Measurements from ENCODE around the gene IL17RE.
"Not testable (repeated sequence)": the region's sequence is repeated elsewhere in the genome, so short reads cannot be mapped to it uniquely, and the experiment has no call there.

Gene IL17RE

DNA sequence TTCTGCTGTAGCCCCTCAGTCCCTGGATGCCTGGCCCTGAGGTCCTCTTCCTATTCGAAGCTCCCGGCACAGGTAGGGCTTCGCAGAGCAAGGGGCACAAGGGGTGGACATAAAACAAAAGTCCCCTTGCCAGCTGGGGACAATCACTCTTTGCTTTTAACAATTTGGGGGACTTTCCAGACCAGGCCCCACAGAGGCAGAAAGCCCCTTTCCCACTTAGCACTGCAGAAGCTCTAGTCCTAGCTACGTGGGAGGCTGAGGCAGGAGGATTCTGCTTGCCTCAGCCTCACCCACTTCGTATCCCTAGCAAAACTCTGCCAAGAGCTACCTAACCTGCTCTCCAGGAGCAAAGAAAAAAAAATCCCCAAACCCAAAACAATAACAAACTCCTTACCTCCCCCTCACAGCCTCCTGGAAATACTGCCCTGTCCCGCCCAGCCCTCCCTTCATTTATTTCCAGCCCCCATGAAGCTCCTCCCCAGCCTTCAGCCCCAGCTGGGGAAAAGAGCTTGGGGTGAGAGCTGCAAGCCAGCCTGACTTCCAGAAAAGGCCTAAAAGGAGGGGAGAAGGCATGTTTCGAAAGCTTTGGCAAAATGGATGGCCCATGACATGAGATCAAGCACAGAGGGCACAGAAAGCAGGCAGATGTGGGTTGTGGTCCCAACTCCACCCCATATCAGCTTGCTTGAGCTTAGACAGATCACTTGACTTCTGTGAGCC lies 22.7 kb upstream of the IL17RE start, which contains the start of gene CIDEC:
Gene CIDEC (minus strand): TSS at position 424 of the 720 bp plus-strand sequence. CDS start 1,767 bp downstream, outside the sequence.
- no peak for DNase-seq (ENCODE audit: low read depth)

DNA sequence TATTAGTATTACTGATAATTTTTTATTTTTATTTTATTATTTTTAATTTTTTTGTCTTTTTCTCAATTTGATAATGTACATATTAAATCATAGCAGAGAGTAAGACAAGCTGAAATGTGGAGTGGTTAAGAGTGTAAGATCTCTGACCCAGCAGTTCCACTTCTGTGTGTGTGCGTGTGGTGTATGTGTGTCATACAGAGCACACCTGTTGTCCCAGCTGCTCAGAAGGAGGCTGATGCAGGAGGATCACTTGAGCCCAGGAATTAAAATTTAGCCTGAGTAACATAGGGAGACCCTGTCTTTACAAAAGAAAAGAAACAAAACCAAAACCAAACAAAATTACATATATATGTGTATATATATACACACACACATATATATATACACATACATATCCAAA lies 21.2 kb upstream of the IL17RE start:
- no peak for DNase-seq (ENCODE audit: low read depth)

DNA sequence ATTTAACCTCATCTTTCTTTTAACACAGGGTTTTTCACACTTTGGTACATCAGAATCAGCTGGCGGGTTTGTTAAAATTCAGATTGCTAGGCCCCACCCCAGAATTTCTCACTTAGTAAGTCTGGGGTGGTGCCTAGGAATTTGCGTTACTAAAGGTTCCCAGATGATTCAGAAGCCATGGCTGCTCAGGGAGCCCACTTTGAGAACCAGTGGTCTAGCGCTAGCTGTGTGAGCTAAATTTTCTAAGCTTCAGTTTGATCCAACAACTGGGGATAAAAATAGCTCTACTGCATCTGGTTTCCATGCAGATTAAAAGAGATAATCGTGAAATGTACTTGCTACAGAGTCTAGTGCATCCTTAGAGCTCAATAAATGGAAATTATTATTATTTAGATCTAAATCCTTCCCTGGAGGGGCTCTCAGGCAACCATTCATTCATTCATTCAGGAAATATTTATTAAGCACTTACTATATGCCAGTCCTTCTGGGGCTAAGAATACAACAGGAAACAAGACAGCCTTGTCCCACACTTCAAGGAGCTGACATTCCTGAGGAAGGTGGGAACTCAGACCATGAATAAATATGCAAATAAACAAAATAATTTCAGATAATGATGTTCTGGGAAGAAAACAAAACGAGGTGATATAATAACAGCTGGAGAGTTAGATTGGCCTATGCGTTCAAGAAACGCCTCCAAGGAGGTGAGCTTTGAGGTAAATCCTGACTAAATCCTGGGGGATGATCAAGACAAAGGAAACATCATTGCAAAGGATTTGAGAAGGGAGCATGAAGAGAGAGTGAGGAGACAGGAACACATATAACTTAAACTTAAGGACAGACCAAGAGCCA lies 18.7 kb upstream of the IL17RE start:
- DNase-seq (ENCODE audit: low read depth): no peak

DNA sequence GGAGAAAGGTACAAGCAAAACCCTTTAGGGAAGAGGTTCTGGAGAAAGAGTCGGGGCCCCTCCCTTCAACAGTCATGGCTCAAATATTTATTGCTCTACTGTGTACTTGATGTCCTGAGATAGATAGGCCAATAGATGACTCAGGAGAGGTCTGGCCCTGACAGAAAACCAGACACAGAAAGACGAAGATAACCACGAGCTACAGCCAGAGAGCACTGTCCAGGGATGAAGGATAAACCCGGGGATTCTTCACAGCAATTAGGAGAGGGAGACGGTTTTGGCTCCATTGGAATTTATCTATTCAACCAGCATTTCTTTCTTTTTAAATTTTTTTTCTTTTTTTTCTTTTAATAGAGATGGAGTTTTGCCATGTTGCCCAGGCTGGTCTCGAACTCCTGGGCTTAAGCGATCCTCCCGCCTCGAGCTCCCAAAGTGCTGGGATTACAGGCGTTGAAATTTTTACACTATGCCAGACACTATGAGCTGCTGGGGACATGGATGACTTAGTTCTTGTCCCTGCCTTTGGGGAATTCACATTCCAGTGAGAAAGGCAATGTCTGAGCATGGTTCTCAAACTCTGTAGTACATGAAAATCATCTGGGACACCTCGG lies 18.0 kb upstream of the IL17RE start:
- peak; percentile 46 for DNase-seq (ENCODE audit: low read depth)

DNA sequence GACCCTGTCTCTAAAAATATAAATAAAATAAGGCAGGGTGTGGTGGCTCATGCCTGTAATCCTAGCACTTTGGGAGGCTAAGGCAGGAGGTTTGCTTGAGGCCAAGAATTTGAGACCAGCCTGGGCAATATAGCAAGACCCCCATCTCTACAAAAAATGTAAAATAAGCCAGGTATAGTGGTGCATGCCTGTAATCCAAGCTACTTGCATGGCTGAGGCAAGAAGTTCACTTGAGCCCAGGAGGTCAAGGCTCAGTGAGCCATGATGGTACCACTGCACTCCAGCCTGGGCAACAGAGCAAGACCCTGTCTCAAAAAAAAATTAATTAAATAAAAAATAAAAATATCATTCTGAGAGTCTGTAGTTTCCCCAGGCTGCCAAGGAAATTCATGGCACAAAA lies 16.3 kb upstream of the IL17RE start:
- no peak for DNase-seq (ENCODE audit: low read depth)

DNA sequence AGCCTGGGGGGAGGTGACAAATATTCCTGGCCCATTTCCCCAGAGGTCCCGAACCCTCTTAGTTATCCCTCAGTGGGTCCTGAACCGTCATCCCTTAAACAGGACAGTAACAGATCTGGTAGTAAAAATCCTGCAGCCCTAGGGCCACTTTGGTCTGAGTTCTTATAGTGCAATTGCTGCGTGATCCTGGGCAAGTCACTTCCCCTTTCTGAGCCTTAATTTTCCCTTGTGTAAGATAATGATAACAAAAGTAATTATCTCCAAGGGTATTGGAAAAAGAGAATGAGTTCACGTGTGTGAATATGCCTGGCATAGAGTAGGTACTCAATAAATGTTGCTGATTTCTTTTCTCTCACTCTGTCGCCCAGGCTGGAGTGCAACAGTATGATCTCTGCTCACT lies 15.2 kb upstream of the IL17RE start:
- no peak for DNase-seq (ENCODE audit: low read depth)

DNA sequence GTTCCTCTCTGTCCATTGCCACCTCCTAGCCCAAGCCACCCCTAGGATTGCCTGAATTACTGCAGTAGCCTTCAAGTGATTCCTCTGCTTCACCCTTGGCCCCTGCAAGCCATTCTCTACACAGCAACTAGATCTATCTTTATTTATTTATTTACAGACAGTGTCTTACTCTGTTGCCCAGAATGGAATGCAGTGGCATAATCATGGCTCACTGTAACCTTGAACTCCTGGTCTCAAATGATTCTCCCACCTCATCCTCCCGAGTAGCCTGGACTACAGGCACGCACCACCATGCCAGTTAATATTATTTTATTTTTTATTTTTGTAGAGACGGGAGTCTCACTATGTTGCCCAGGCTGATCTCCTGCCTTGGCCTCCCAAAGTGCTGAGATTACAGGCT lies 14.1 kb upstream of the IL17RE start:
- DNase-seq (ENCODE audit: low read depth): no peak

DNA sequence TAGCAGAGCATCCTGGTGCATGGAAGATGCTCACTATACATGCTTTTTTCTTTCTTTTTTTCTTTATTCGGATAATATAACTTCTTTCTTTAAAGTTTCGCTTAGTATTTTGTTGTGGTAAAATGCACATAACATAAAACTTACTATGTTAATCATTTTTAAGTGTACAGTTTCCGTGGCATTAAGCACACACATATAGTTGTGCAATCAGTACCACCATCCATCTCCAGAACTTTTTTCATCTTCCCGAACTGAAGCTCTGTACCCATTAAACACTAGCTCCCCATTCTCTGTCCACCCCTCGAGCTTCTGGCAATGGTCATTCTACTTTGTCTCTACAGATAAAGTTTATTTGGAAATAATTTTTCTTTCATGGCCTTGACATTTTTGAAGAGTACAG lies 13.2 kb upstream of the IL17RE start:
- no peak for DNase-seq (ENCODE audit: low read depth)

DNA sequence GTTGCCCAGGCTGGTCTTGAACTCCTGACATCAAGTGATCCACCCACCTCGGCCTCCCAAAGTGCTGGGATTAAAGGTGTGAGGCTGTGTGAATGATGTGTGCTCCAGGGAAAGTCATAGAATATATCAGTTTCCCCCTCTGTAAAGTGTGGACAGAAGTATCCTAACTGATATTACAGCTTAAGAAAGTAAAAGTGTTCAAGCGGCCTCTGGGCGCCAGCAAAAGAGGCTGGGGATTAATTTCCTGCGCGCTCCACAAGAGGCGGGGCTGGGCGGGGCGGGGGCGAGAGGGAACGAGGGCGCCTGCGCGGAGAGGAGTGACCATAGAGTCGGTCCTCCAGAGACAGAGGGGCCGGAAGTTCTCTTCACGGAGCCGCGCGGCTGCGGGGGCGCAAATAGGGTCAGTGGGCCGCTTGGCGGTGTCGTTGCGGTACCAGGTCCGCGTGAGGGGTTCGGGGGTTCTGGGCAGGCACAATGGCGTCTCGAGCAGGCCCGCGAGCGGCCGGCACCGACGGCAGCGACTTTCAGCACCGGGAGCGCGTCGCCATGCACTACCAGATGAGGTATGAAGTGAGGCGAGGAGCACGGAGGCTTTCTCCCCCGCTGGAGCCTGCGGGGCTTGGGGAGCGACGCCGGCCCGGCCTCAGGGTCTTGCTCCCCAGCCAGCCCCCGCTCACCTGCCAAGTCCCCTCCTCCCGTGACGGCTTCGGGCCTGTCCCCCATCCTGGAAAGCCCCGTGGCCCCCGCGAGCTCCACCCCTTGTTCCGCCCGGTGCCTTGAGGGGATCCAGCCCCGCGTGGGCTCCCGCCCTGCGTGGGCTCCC lies 12.2 kb upstream of the IL17RE start, which contains the start of gene JAGN1:
Gene JAGN1 (plus strand): TSS at position 362 of the 823 bp plus-strand sequence. CDS start 113 bp downstream, at position 475.
- peak; percentile 76 for DNase-seq (ENCODE audit: low read depth)

DNA sequence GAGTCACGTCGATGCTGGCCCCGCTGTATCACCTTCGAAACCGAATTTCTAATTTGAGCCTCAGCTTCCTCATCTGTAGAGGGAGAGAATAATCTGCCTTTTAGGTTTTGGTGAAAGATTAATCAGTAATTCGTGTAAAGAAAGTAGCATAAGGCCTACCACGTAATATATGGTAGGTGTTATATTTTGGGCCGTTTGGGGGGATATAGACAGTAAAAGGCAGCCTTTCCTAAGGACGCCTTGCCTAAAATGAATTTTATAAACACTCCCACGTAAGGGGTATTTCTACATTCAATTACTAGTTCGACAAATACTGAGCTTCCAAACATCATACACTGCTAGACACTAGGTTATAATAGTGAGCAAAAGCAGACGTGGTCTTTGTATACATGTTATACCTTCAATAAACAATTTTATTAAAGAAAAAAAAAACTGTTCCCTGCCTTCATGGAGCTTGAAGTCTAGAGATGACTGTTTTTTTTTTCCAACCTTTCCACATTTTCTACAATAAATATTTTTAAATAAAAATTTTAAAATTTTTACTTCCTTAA lies 11.5 kb upstream of the IL17RE start:
- no peak for DNase-seq (ENCODE audit: low read depth)

DNA sequence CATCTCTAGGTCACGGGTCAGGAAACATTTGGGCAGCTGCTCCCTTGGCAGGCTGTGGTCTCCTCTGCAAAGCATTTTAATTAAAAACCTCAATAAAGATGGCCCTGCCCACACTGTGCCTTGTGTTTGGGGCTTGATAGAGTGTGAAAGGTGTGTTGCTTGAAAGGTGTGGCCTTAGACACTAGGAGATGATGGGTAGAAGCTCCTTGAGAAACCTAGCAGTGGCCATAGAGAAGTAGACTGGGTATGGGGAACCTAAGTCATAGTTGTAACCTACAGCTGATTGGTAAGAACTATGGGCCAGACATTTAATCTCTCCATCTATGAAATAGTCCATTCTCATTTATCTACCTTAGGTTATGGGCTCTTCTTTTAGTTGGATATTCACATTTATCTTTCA lies 8.9 kb upstream of the IL17RE start:
- no peak for DNase-seq (ENCODE audit: low read depth)

DNA sequence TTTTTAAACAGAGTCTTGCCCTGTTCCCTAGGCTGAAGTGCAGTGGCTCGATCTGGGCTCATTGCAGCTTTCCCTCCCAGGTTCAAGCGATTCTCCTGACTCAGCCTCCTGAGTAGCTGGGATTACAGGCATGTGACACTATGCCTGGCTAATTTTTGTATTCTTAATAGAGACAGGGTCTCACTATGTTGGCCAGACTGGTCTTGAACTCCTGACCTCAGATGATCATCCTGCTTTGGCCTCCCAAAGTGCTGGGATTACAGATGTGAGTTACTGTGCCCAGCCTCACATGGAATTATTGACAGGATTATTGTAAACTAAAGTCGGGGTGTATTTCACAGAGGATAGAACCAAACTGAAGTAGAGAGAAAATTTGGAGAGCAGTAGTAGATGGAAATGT lies 6.9 kb upstream of the IL17RE start:
- not testable (repeated sequence) for DNase-seq (ENCODE audit: low read depth)

DNA sequence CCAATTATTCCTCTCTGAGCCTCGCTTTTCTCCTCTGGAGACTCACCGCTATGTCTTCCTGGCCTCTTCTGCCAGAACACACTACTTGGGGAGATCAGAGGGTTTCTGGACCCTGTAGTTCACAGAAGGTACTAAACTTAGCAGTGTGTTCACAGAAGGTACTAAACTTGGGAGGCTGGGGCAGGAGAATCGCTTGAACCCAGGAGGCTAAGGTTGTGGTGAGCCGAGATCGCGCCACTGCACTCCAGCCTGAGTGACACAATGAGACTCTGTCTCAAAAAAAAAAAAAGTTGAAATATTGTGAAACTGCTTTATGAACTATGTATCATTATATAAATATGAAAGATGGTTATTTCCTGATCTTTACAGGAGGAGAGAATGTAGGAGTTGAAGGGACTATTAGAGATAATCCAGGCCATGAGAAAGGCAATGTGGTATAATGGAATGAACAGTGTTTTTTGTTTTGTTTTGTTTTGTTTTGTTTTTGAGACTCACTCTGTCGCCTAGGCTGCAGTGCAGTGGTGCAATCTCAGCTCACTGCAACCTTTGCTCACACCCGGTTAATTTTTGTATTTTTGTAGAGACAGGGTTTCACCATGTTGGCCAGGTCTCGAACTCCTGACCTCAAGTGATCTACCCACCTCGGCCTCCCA lies 5.8 kb upstream of the IL17RE start:
- not testable (repeated sequence) for DNase-seq (ENCODE audit: low read depth)

DNA sequence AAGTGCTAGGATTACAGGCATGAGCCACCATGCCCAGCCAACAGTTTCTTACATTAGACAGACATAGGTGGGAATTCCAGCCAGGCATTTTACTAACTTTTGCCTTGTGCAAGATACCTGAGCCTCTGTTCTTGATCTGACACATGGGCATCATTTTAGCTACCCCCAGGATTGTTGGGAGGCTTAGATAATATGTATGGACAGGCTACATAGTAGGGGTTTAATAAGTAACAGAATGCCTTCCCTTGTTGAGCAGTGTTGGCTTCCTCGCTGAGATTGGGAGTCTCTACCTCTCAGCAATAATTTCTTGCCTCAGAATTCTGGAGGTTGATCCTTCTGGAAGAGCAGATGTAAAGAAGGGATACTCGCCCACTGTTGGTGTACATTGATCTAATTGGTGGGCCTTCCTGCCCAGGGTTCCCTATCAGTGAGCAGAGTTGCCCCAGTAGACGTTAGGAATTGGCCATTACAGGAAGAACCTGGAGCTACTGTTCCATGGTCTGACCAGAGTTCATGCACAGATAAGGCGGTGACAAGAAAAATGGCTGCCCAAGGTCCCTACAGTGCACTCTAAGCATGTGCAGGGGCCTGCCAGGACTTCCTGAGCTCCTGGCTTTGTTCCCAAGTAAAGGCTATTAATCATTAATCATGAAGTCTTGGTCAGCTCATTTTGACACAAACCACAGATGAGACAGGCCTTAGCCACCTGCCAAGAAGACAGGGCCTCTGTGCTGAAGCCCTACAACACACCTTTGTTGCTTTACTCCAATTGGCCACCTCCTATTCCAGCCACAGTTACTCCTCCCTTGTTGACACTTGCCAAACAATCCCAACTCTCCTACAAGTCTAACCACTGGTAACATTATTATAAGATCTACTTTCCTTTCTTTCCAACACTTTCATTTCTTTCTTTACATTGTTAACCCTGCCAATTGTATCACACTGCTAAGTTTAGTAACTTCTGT lies 5.0 kb upstream of the IL17RE start:
- no peak for DNase-seq (ENCODE audit: low read depth)

DNA sequence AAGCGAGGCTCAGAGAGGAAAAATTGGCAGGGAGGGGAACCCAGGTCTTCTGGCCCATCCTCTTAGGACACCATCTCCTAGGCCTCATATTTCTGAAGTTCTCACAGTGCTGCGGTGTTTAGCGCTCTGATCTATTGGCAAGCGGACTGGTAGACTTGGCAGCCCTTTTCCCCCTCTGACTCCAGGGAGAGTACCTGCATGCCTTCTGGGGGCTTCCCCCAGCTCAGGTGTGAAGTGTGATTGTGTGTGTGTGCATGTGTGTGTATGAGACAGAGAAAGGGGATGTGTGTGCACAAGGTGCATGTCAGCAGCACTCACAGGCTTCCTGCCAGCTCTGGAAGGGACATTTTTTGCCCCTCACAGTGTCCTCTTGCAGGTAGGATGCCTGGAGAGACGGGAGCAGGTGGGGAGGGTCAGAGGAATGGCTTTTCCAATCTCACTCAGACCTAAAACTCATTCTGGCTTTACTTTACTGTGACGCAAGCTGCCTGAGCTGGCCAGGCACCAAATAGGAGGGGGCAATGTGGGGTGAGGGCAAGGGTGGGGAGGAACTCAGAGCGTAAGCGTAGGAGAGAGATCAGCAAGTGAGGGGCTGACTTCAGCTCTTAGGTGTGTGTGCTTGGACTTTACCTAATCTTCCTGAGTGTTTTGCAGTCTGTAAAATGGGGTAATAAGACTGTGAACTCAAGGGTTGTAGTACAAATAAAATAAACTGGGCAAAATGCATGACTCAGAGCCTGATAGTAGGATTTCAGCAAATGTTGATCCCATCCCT lies 4.0 kb upstream of the IL17RE start:
- DNase-seq (ENCODE audit: low read depth): no peak

DNA sequence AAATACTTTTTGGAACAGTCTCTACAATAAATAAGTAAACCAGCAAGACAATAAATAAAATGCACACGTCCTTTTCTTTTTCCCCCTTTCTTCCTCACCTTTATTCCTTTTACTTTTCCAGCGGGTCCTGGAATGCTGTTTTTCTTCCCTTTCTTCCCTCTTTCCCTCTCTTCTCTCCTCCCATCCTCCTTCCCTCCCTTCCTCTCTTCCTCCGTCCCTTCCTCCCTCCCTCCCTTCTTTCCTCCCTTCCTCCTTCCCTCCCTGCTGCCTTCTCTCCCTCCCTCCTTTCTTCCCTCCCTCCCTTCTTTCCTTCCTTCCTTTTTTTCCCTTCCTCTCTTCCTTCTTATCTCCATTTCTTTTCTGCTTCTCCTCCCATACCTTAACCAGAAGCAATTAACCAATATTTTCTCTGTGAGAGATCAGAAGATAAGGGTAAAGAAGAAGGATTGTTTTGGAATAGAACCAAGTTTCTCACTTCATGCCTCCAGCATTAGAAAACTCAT lies 3.3 kb upstream of the IL17RE start:
- DNase-seq (ENCODE audit: low read depth): no peak

DNA sequence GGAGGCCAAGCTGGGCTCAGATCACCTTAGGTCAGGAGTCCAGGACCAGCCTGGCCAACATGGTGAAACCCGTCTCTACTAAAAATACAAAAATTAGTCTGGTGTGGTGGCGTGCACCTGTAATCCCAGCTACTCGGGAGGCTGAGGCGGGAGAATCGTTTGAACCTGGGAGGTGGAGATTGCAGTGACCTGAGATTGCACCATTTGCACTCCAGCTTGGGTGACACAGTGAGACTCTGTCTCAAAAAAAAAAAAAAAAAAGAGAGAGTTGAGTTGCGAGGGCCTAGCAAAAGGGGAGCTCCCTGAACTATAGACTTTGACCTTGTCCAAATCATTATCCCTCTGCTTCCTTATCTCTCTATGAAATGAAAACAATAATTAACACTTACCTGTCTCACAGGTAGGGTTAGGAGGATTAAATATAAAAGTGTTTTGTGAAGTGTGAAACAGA lies 1.7 kb upstream of the IL17RE start:
- DNase-seq (ENCODE audit: low read depth): not testable (repeated sequence)

DNA sequence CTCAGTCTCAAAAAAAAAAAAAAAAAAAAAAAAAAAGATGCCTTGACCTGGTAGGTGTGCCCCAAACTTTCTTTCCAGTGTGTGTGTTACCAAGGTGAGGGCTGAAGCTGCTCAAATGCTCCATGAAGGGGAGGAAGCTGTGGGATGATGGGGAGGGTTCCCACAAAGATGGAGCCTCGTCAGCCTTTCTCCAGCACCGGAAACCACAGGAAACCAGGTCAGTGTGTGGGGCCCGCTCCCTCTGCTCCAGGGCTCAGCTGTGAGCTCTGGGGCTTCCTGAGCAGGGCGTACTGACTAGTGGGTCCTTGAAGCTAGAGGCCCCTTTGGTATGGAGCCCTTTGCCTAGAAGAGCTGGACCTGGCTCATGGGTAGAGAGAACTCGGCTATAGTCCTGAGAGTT lies 681 bp upstream of the IL17RE start:
- no peak for DNase-seq (ENCODE audit: low read depth)

DNA sequence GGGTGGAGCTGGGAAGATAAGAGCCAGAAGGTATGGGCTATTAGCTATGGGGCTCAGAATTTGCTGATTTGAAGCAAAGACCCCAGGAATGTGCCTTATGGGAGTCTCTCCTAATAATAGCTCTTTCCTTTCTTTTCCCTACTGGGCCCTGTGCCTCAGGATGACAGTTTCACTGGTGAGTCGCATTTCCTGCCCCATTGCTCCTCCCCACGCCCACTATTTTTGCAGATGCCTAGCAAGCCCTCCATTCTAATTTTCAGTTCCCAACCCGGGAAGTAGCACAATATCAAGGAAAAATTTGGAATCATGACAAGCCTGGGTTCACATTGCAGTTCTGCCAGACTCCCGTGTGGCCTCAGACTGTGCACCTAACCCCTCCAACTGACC lies 583 bp downstream of the IL17RE start:
- DNase-seq (ENCODE audit: low read depth): no peak

Measured in stromal cell of bone marrow (primary cell).